RWPE1 (cell line): Measurements from ENCODE around the gene PTPRD.

ENCODE experiments used
- CTCF ChIA-PET: fragments of 350-600 bp; sonication (Branson Sonifier 250); formaldehyde crosslinking; extraction: SDS; loops from one replicate; lab custom pipeline; 2021; lab: Yijun Ruan, JAX
- POLR2A ChIA-PET: fragments of 400-600 bp; formaldehyde crosslinking; extraction: SDS; loops from one replicate; lab custom pipeline; 2020; ENCODE audit warnings: antibody characterized with exemption; ENCODE audit not compliant: low non-redundant PET; lab: Yijun Ruan, JAX
- DNase-seq: peaks from one replicate; pipeline ENCODE4 v3.0.0; 2012; ENCODE audit warnings: low spot score
- H3K27ac ChIP-seq: fragments of 450-650 bp; 2 replicates; pipeline ENCODE4 v1.5.1; 2017
- TF ChIP-seq, protein P1 (sequence below): fragments of 450-650 bp; conservative IDR thresholded peaks from 2 replicates; pipeline ENCODE4 v1.5.1; 2017; ENCODE audit warnings: low read depth, mild to moderate bottlenecking

Gene PTPRD

GRCh38 chr9:8961186-8961851 is 1651.5 kb downstream of the PTPRD start:
- ChIA-PET POLR2A (no interaction called here), CTCF (no interaction called here)
- TF ChIP-seq, protein P1, sequence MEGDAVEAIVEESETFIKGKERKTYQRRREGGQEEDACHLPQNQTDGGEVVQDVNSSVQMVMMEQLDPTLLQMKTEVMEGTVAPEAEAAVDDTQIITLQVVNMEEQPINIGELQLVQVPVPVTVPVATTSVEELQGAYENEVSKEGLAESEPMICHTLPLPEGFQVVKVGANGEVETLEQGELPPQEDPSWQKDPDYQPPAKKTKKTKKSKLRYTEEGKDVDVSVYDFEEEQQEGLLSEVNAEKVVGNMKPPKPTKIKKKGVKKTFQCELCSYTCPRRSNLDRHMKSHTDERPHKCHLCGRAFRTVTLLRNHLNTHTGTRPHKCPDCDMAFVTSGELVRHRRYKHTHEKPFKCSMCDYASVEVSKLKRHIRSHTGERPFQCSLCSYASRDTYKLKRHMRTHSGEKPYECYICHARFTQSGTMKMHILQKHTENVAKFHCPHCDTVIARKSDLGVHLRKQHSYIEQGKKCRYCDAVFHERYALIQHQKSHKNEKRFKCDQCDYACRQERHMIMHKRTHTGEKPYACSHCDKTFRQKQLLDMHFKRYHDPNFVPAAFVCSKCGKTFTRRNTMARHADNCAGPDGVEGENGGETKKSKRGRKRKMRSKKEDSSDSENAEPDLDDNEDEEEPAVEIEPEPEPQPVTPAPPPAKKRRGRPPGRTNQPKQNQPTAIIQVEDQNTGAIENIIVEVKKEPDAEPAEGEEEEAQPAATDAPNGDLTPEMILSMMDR, result no peak
- H3K27ac ChIP-seq, result no peak overlapping the region
- DNase-seq, result no peak

- CTCF ChIA-PET, result no interaction called here
- TF ChIP-seq, protein P1, result no peak
- DNase-seq, result no peak
- no peak overlapping the region for H3K27ac ChIP-seq
- POLR2A ChIA-PET, result no interaction called here
Measured at GRCh38 chr9:8960254-8960653, 1652.5 kb downstream of the PTPRD start.

GRCh38 chr9:8958358-8958757 is 1654.4 kb downstream of the PTPRD start:
- CTCF ChIA-PET, result no interaction called here
- no peak overlapping the region for H3K27ac ChIP-seq
- TF ChIP-seq, protein P1, result no peak
- DNase-seq, result no peak
- POLR2A ChIA-PET, result no interaction called here

DNA sequence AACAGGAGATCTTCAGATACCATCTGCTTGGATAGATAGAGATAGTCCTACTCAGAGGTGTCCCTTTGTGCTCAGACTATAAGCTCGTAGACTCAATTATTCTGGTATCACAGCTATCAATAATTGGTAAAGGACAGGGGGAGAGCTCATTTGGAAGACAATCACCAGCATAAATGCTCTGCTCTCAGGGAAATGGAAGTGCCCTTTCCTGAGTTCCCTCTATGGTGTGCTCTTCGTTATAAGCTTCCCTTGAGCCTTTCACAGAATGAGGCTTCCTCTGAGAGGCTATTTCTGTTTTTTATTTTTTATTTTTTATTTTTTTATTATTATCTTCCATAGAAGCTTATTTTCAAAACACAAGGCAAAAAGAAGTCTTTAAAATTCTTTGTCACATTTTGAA is 1657.5 kb downstream of the PTPRD start:
- TF ChIP-seq, protein P1, result no peak
- no peak overlapping the region for H3K27ac ChIP-seq
- ChIA-PET CTCF (no interaction called here), POLR2A (no interaction called here)
- DNase-seq, result no peak

- H3K27ac ChIP-seq, result no peak overlapping the region
- DNase-seq, result no peak
- ChIA-PET POLR2A (interaction anchor here (0.6 kb wide), 1 partner anchor 657 kb away, joined by 3 read pairs; no protein-coding TSS in a partner anchor), CTCF (no interaction called here)
- TF ChIP-seq, protein P1, result no peak
Measured at GRCh38 chr9:8946461-8946860, 1666.3 kb downstream of the PTPRD start.

GRCh38 chr9:8943392-8943791 is 1669.4 kb downstream of the PTPRD start:
- POLR2A ChIA-PET, result no interaction called here
- no peak for DNase-seq
- no peak overlapping the region for H3K27ac ChIP-seq
- TF ChIP-seq, protein P1, result no peak
- CTCF ChIA-PET, result no interaction called here

DNA sequence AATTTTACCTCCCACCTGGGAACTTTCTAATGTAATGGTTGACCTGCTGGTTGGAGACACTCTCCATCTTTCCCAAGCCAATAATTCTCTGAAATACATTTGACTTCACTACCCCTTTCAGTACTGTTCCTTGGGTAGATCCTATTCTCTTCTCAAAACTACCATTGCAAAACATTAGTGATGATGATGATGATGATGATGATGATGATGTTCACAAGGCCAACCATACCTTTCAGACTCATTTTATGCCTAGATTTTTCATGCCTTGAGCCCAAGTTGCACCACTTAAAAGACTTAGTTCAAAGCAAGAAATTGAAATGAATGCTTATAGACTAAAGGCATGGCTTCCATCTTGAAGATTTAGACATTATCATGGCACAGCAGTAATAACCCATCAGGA is 1672.2 kb downstream of the PTPRD start:
- H3K27ac ChIP-seq, result no peak overlapping the region
- TF ChIP-seq, protein P1, result no peak
- POLR2A ChIA-PET, result no interaction called here
- DNase-seq, result no peak
- CTCF ChIA-PET, result no interaction called here
